DOHH2 (cell line): ENCODE results near the gene RAMACL.

Source experiments
- CTCF ChIP-seq: fragments of 200-600 bp; sonication (generic); IDR thresholded peaks from one replicate; pipeline ENCODE4 v1.5.1; 2014; ENCODE audit warnings: antibody characterized with exemption, mild to moderate bottlenecking, low read depth, low read length; ENCODE audit not compliant: poor library complexity, severe bottlenecking
- EZH2phosphoT487 ChIP-seq: fragments of 200-600 bp; sonication (generic); IDR thresholded peaks from 2 replicates; pipeline ENCODE4 v1.6.1; 2017; ENCODE audit warnings: borderline replicate concordance, mild to moderate bottlenecking, antibody characterized with exemption, low read length, moderate library complexity, mixed read lengths

GRCh38 chr6:166617359-166617758 lies 30.9 kb upstream of the RAMACL start:
- TF ChIP-seq CTCF (no peak), EZH2phosphoT487 (no peak)
